Activated CD8-positive, alpha-beta memory T cell treated with anti-CD3 and anti-CD28 coated beads for 4 hours (primary cell): ENCODE measurements around the gene NYAP2.

Source experiments
- DNase-seq, 2 donors: peaks; one replicate each; pipeline ENCODE4 v3.0.0-alpha.2; 2020; ENCODE audit warnings: low read depth in 2 of 2

Gene NYAP2

GRCh38 chr2:225428360-225428759 is 28.9 kb downstream of the NYAP2 start:
- no peak for DNase-seq

GRCh38 chr2:225429717-225430116 is 30.2 kb downstream of the NYAP2 start:
- DNase-seq = no peak

- DNase-seq = no peak
Measured at GRCh38 chr2:225431105-225431863, 31.8 kb downstream of the NYAP2 start.

- no peak for DNase-seq
Measured at GRCh38 chr2:225434014-225434413, 34.5 kb downstream of the NYAP2 start.

GRCh38 chr2:225437319-225437718 is 37.8 kb downstream of the NYAP2 start:
- no peak for DNase-seq

GRCh38 chr2:225438248-225438647 is 38.7 kb downstream of the NYAP2 start:
- DNase-seq = no peak

- no peak for DNase-seq
Measured at GRCh38 chr2:225452677-225453076, 53.2 kb downstream of the NYAP2 start.

- DNase-seq = no peak
Measured at GRCh38 chr2:225454412-225454811, 54.9 kb downstream of the NYAP2 start.

- DNase-seq = no peak
Measured at GRCh38 chr2:225456619-225457260, 57.2 kb downstream of the NYAP2 start.

GRCh38 chr2:225457482-225457881 is 58.0 kb downstream of the NYAP2 start:
- DNase-seq = no peak

- DNase-seq = no peak
Measured at GRCh38 chr2:225458431-225459117, 59.1 kb downstream of the NYAP2 start.

- DNase-seq = no peak
Measured at GRCh38 chr2:225462417-225462816, 62.9 kb downstream of the NYAP2 start.

- no peak for DNase-seq
Measured at GRCh38 chr2:225462945-225463344, 63.4 kb downstream of the NYAP2 start.

- no peak for DNase-seq
Measured at GRCh38 chr2:225463449-225463848, 63.9 kb downstream of the NYAP2 start.

- no peak for DNase-seq
Measured at GRCh38 chr2:225464346-225465025, 65.0 kb downstream of the NYAP2 start.

GRCh38 chr2:225465827-225466226 is 66.3 kb downstream of the NYAP2 start:
- DNase-seq = no peak

- DNase-seq = no peak
Measured at GRCh38 chr2:225466891-225467604, 67.5 kb downstream of the NYAP2 start.

- no peak for DNase-seq
Measured at GRCh38 chr2:225468131-225468530, 68.6 kb downstream of the NYAP2 start.

GRCh38 chr2:225471039-225471438 is 71.5 kb downstream of the NYAP2 start:
- no peak for DNase-seq

GRCh38 chr2:225471482-225471881 is 72.0 kb downstream of the NYAP2 start:
- no peak for DNase-seq

- no peak for DNase-seq
Measured at GRCh38 chr2:225472161-225472560, 72.7 kb downstream of the NYAP2 start.

- DNase-seq = no peak
Measured at GRCh38 chr2:225479386-225479785, 79.9 kb downstream of the NYAP2 start.
